ENCODE data around the gene SIAH2. TPM values are rescaled to one million over a fixed set of nuclear protein-coding genes. Genes with fewer than 3 reads are reported as not detected.

The SIAH2 gene
- total and polyA plus RNA-seq, 9 of the 15 experiments (the other 6 are each of a cell fraction or from before 2014, with no cell fraction given), result 4.8 to 39.0 (median 29.9) TPM

DNA sequence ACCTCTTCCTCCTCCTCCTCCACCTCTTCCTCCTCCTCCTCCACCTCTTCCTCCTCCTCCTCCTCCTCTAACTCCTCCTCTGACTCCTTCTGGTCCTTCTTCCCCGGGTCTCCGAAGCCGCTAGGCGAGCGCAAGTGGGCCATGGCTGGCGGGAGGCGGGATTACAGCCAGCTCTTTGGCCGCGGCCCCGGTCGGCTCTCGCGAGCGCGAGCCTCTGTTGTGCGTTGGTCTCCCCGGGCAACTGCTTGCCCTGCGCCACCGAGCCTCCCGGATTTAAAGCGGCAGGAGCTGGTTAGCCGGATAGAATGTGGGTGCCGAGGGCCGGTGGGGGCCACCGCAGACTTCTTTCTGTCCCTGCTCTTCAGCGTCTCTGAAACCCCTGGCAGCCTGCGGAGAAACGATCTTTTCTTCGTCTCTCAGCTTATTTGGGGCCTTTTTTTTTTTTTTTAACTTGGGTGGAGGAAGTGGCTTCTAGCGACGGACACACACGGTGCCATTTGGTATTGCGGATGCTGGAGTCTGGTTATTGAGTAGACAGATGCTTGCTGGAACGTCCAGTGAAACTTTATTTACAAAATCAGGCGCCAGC, 59.1 kb downstream of the SIAH2 start, which contains the start of gene ERICH6 (continued):
- TF ChIP-seq RAD21 (CRISPR knock-in tag; conservative IDR thresholded peaks at IDR 0.05 in 1 of 2, IDR thresholded peaks at IDR 0.05 in 1 of 2) (no peak), ZNF140 (CRISPR knock-in tag; IDR thresholded peaks at IDR 0.05) (no peak), MBD1 (CRISPR knock-in tag; IDR thresholded peaks at IDR 0.05) (no peak), MAZ (CRISPR knock-in tag; conservative IDR thresholded peaks at IDR 0.05 in 1 of 2, IDR thresholded peaks at IDR 0.05 in 1 of 2) (peak; percentile 30 to 49; a peak in 1 of 4 replicates), FOSL1 (tag; conservative IDR thresholded peaks at IDR 0.05) (no peak), CHD4 (IDR thresholded peaks at IDR 0.05; ENCODE audit: insufficient read depth, insufficient replicate concordance, low read depth, low read length, poor library complexity, severe bottlenecking) (no peak), ZNF717 (CRISPR knock-in tag; IDR thresholded peaks at IDR 0.05) (no peak), MYNN (IDR thresholded peaks at IDR 0.05) (no peak), MYNN (CRISPR knock-in tag; IDR thresholded peaks at IDR 0.05) (no peak), IRF2 (CRISPR knock-in tag; IDR thresholded peaks at IDR 0.05) (no peak), PHTF2 (CRISPR knock-in tag; IDR thresholded peaks at IDR 0.05) (no peak), SOX6 (IDR thresholded peaks at IDR 0.05) (no peak), YBX1 (IDR thresholded peaks at IDR 0.05) (no peak), ZEB2 (IDR thresholded peaks at IDR 0.05) (no peak), PHF8 (IDR thresholded peaks at IDR 0.05; ENCODE audit: borderline replicate concordance, low read length) (peak; percentile 23; the same call in 1 of the 2 replicates), AFF1 (IDR thresholded peaks at IDR 0.05; ENCODE audit: low read depth in 1 of 2, partially characterized antibody in 2 of 2) (no peak), TBP (optimal IDR thresholded peaks at IDR 0.05; ENCODE audit: low read depth, low read length) (peak; percentile 42), SMARCE1 (IDR thresholded peaks at IDR 0.05) (no peak), CHAMP1 (IDR thresholded peaks at IDR 0.05) (peak; percentile 94), ZNF695 (CRISPR knock-in tag; IDR thresholded peaks at IDR 0.05) (no peak), GATAD2B (IDR thresholded peaks at IDR 0.05; ENCODE audit: borderline replicate concordance) (no peak), GABPB2 (CRISPR knock-in tag; conservative IDR thresholded peaks at IDR 0.05) (no peak), ERF (CRISPR knock-in tag; IDR thresholded peaks at IDR 0.05) (no peak)
